Gastrocnemius medialis (tissue), 4 donors: ENCODE data around the gene PICALM.

ENCODE experiments used
- CTCF ChIP-seq, 5 experiments: fragments of 450-650 bp in 3 of 5; fragments of 200-600 bp in 2 of 5; sonication (generic) in 2 of 5; IDR thresholded peaks in 4 of 5; conservative IDR thresholded peaks in 1 of 5; 1 replicate in 4 of 5; 2 replicates in 1 of 5; pipeline ENCODE4 v1.5.1; 2016 to 2019; ENCODE audit warnings: antibody characterized with exemption in 5 of 5, mild to moderate bottlenecking in 3 of 5, moderate library complexity in 3 of 5
- POLR2A ChIP-seq, 2 donors: fragments of 450-650 bp; IDR thresholded peaks; one replicate each; pipeline ENCODE4 v1.6.1; 2017; ENCODE audit warnings: antibody characterized with exemption in 2 of 2, mild to moderate bottlenecking in 2 of 2, moderate library complexity in 2 of 2

GRCh38 chr11:86087256-86087655 is 18.4 kb upstream of the PICALM start:
- TF ChIP-seq CTCF (IDR thresholded peaks at IDR 0.05 in 4 of 5, conservative IDR thresholded peaks at IDR 0.05 in 1 of 5), result no peak
- TF ChIP-seq POLR2A (IDR thresholded peaks at IDR 0.05), result no peak
